ENCODE measurements around the gene RFNG. TPM values are rescaled to one million over a fixed set of nuclear protein-coding genes. Genes with fewer than 3 reads are reported as not detected.

Gene RFNG
- total RNA-seq, 1 donor from 2014 or later, result 61.4 TPM

DNA sequence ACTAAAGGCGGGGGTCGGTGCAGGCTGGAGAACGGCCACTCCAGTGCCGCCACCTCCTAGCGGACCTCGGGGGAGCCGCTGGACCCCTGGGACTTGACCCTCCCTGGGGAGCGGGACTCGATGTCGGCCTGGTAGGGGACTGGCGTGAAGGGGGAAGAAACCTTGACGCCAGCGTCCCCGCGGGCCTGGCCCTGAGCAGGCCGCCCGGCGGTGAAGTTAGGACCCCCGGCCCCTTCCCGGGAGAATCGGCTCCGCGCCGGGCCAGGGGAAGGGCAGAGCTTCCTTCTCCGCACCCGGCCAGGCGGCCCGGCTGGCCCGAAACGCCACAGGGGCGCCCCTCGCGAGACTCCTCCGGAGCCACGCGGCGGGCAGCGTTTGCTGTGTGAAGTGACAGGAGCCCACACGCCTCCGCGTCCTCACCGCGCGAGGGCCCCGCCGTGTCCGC lies 13.6 kb upstream of the RFNG start:
- peaks cover 30% of the 10 kb centered on the region for H3K4me1 ChIP-seq
- no peak for DNase-seq (ENCODE audit: extremely low spot score in 2 of 2)
- H3K9me3 ChIP-seq, result no peaks in the 10 kb centered on the region
- peak overlapping the region; percentile 81 to 92 for H3K4me3 ChIP-seq
- H3K36me3 ChIP-seq, result peaks cover 0 to 32% of the 10 kb centered on the region in 2 donors
- H3K27me3 ChIP-seq, result no peaks in the 10 kb centered on the region
- H3K27ac ChIP-seq, result peak overlapping the region; percentile 94
- intact Hi-C loops (cut with DNase I), result no loop called here
- TF ChIP-seq POLR2AphosphoS5 (IDR thresholded peaks at IDR 0.05; ENCODE audit: insufficient read depth in 1 of 2, low read depth in 1 of 2), result no peak
- TF ChIP-seq, protein P1, sequence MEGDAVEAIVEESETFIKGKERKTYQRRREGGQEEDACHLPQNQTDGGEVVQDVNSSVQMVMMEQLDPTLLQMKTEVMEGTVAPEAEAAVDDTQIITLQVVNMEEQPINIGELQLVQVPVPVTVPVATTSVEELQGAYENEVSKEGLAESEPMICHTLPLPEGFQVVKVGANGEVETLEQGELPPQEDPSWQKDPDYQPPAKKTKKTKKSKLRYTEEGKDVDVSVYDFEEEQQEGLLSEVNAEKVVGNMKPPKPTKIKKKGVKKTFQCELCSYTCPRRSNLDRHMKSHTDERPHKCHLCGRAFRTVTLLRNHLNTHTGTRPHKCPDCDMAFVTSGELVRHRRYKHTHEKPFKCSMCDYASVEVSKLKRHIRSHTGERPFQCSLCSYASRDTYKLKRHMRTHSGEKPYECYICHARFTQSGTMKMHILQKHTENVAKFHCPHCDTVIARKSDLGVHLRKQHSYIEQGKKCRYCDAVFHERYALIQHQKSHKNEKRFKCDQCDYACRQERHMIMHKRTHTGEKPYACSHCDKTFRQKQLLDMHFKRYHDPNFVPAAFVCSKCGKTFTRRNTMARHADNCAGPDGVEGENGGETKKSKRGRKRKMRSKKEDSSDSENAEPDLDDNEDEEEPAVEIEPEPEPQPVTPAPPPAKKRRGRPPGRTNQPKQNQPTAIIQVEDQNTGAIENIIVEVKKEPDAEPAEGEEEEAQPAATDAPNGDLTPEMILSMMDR (IDR thresholded peaks at IDR 0.05), result no peak
- TF ChIP-seq POLR2A (IDR thresholded peaks at IDR 0.05), result no peak

DNA sequence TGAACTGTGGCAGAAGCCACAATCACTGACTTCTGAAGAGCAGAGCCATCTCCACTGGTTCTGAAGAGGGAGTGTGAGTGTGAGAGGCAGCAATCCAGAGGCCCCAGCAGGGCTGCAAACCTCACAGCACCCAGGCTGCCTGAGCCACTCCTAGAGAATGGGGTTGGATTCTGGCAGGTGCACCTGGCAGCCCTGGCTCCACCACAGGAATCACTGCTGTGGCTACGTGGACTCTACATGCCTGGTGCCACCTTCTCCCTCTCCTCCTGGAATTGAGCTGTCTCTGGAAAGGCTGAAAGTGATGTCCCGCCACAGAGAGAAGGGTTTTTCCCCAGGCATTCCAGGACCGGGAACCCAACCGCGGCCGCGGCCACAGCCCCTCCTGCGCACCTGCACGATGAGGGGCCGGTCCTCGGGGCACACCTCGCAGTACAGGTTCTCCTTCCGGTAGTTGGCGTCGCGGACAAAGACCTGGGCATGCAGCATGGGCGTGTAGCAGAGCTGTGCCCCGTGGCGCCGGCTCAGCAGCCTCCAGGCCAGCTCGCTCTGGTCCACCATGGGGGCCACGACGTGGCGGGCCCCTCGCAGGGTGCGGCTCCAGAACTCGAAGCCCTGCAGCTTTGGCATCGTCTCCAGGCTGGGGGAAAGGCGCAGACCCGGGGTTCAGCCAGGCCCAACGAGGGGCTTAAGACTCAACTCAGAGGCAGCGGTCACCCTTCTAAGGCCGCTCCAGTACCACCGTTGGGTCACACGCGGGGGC lies 13.0 kb upstream of the RFNG start:
- Histone ChIP-seq H3K27me3 (no peaks in the 10 kb centered on the region), H3K4me1 (peaks cover 30% of the 10 kb centered on the region), H3K9me3 (no peaks in the 10 kb centered on the region), H3K36me3 (peaks cover 0 to 37% of the 10 kb centered on the region in 2 donors), H3K27ac (peak overlapping the region; percentile 94), H3K4me3 (peak overlapping the region; percentile 81 to 92)
- DNase-seq (ENCODE audit: extremely low spot score in 2 of 2), result no peak
- TF ChIP-seq POLR2A (IDR thresholded peaks at IDR 0.05) (no peak), POLR2AphosphoS5 (IDR thresholded peaks at IDR 0.05; ENCODE audit: insufficient read depth in 1 of 2, low read depth in 1 of 2) (no peak)
- TF ChIP-seq, protein P1 (IDR thresholded peaks at IDR 0.05), result no peak
- intact Hi-C loops (cut with DNase I), result no loop called here

DNA sequence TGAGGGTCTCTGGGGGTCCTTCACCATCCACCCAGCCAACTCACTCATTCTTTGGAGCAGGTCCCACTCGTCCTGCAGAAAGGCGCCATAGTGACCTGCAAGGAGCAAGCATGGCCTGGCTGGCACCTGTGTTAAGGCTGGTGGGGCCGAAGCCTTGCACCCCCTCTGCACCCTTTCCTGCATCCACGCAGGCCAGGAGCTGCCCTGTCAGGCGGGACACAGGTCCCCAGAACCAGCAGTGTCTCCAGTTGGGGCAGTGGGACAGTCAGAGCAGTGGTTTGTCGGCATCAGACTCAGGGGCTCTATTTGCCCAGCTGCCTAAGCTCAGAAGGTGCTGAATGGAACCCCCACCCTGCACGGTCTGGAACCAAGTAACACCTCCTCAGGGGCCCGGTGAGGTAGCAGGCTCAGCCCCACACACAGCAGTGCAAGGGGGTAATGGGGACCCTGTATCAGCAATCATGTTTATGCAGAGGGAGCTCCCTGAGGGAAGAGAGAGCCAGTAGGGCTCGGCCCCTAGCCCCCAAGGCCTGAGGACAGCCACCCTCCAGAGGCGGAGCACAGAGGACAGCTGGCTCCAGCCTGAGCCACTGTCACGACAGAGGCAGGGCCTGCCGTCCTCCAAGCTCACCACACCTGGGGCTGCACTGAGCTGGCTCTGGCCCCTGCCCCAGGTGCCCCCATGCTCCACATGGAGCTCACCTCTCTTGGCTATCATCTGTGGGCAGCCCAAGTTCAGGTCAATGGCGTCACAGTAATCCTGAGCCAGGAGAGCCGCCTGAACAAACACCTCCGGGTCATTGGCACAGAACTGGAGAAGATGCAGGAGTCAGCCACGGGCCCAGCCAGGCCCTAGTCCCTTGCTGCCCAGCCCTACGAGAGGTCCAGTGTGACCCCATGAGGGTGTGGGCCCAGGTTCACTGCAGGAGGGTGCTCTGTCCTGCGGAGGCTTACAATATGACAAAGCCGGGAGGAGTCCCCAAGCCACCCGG lies 12.1 kb upstream of the RFNG start:
- peaks cover 30% of the 10 kb centered on the region for H3K4me1 ChIP-seq
- no peaks in the 10 kb centered on the region for H3K27me3 ChIP-seq
- H3K36me3 ChIP-seq, result peaks cover 0 to 41% of the 10 kb centered on the region in 2 donors
- H3K27ac ChIP-seq, result no peak overlapping the region
- TF ChIP-seq POLR2AphosphoS5 (IDR thresholded peaks at IDR 0.05; ENCODE audit: insufficient read depth in 1 of 2, low read depth in 1 of 2), result no peak
- TF ChIP-seq, protein P1 (IDR thresholded peaks at IDR 0.05), result no peak
- TF ChIP-seq POLR2A (IDR thresholded peaks at IDR 0.05), result no peak
- DNase-seq (ENCODE audit: extremely low spot score in 2 of 2), result no peak
- intact Hi-C loops (cut with DNase I), result no loop called here
- H3K4me3 ChIP-seq, result peak overlapping the region in 1 of 2 donors; percentile 81
- H3K9me3 ChIP-seq, result no peaks in the 10 kb centered on the region

- TF ChIP-seq POLR2A (IDR thresholded peaks at IDR 0.05), result no peak
- TF ChIP-seq POLR2AphosphoS5 (IDR thresholded peaks at IDR 0.05; ENCODE audit: insufficient read depth in 1 of 2, low read depth in 1 of 2), result no peak
- Histone ChIP-seq H3K27me3 (no peaks in the 10 kb centered on the region), H3K27ac (no peak overlapping the region), H3K4me1 (peaks cover 30% of the 10 kb centered on the region), H3K4me3 (no peak overlapping the region), H3K9me3 (no peaks in the 10 kb centered on the region), H3K36me3 (peaks cover 0 to 47% of the 10 kb centered on the region in 2 donors)
- no peak for DNase-seq (ENCODE audit: extremely low spot score in 2 of 2)
- intact Hi-C loops (cut with DNase I), result no loop called here
Measured at GRCh38 chr17:82062984-82063368, 11.4 kb upstream of the RFNG start.

Data from vagina (tissue), 2 donors.